Measurements from ENCODE around the gene JMJD6. TPM values are rescaled to one million over a fixed set of nuclear protein-coding genes. Genes with fewer than 3 reads are reported as not detected.
"Not testable (repeated sequence)": the region's sequence is repeated elsewhere in the genome, so short reads cannot be mapped to it uniquely, and the experiment has no call there.

The JMJD6 gene
- polyA plus RNA-seq, 1 donor = 32.7 TPM

GRCh38 chr17:76737082-76737675, 10.8 kb upstream of the JMJD6 start, which contains the start of gene SRSF2:
Gene SRSF2, minus strand, starts transcription at chr17:76737331. Its CDS starts 171 bp downstream, at chr17:76737160.
- Histone ChIP-seq H3K9me3 (ENCODE audit: control insufficient read depth, low read depth, low read length) (no peaks in the 10 kb centered on the region), H3K27ac (ENCODE audit: low read length) (peak within 1 kb of the TSS; percentile 98), H3K4me1 (ENCODE audit: control insufficient read depth, insufficient read depth, low read length) (peaks cover 17% of the 10 kb centered on the region), H3K27me3 (ENCODE audit: control insufficient read depth, insufficient read depth, low read length) (no peaks in the 10 kb centered on the region), H3K36me3 (ENCODE audit: control insufficient read depth, insufficient read depth, low read length) (peaks cover 39% of the 10 kb centered on the region), H3K4me3 (ENCODE audit: low read length) (peak within 1 kb of the TSS; percentile 98)
- DNase-seq = peak; percentile 98 to 99
- WGBS (ENCODE audit: insufficient coverage, low lambda C conversion rate) = no CpG with 5 or more reads among the region's 60 CpGs

- no CpG with 5 or more reads among the region's 117 CpGs for WGBS (ENCODE audit: insufficient coverage, low lambda C conversion rate)
- Histone ChIP-seq H3K9me3 (ENCODE audit: control insufficient read depth, low read depth, low read length) (no peaks in the 10 kb centered on the region), H3K36me3 (ENCODE audit: control insufficient read depth, insufficient read depth, low read length) (peaks cover 38% of the 10 kb centered on the region), H3K27me3 (ENCODE audit: control insufficient read depth, insufficient read depth, low read length) (no peaks in the 10 kb centered on the region), H3K4me1 (ENCODE audit: control insufficient read depth, insufficient read depth, low read length) (peaks cover 17% of the 10 kb centered on the region), H3K27ac (ENCODE audit: low read length) (peak overlapping the region; percentile 98), H3K4me3 (ENCODE audit: low read length) (peak overlapping the region; percentile 98)
- peak; percentile 81 to 85 for DNase-seq
These were observed 10.1 kb upstream of the JMJD6 start for GRCh38 chr17:76736349-76737081.

GRCh38 chr17:76735586-76736348, 9.4 kb upstream of the JMJD6 start:
- WGBS (ENCODE audit: insufficient coverage, low lambda C conversion rate) = 0% methylated on average over 2 of the region's 20 CpGs
- peak overlapping the region; percentile 98 for H3K4me3 ChIP-seq (ENCODE audit: low read length)
- H3K27me3 ChIP-seq (ENCODE audit: control insufficient read depth, insufficient read depth, low read length) = no peaks in the 10 kb centered on the region
- peak overlapping the region; percentile 98 for H3K27ac ChIP-seq (ENCODE audit: low read length)
- DNase-seq = no peak
- H3K9me3 ChIP-seq (ENCODE audit: control insufficient read depth, low read depth, low read length) = no peaks in the 10 kb centered on the region
- peaks cover 38% of the 10 kb centered on the region for H3K36me3 ChIP-seq (ENCODE audit: control insufficient read depth, insufficient read depth, low read length)
- H3K4me1 ChIP-seq (ENCODE audit: control insufficient read depth, insufficient read depth, low read length) = peaks cover 17% of the 10 kb centered on the region

GRCh38 chr17:76735006-76735405, 8.6 kb upstream of the JMJD6 start:
- Histone ChIP-seq H3K4me3 (ENCODE audit: low read length) (peak overlapping the region; percentile 98), H3K9me3 (ENCODE audit: control insufficient read depth, low read depth, low read length) (no peaks in the 10 kb centered on the region), H3K4me1 (ENCODE audit: control insufficient read depth, insufficient read depth, low read length) (peaks cover 17% of the 10 kb centered on the region), H3K27me3 (ENCODE audit: control insufficient read depth, insufficient read depth, low read length) (no peaks in the 10 kb centered on the region), H3K27ac (ENCODE audit: low read length) (peak overlapping the region; percentile 98), H3K36me3 (ENCODE audit: control insufficient read depth, insufficient read depth, low read length) (peaks cover 40% of the 10 kb centered on the region)
- WGBS (ENCODE audit: insufficient coverage, low lambda C conversion rate) = 7% methylated on average over 2 of the region's 5 CpGs
- peak in 1 of 2 donors; percentile 67 for DNase-seq

- Histone ChIP-seq H3K27me3 (ENCODE audit: control insufficient read depth, insufficient read depth, low read length) (no peaks in the 10 kb centered on the region), H3K4me1 (ENCODE audit: control insufficient read depth, insufficient read depth, low read length) (peaks cover 17% of the 10 kb centered on the region), H3K9me3 (ENCODE audit: control insufficient read depth, low read depth, low read length) (no peaks in the 10 kb centered on the region), H3K36me3 (ENCODE audit: control insufficient read depth, insufficient read depth, low read length) (peaks cover 40% of the 10 kb centered on the region), H3K27ac (ENCODE audit: low read length) (peak overlapping the region; percentile 98), H3K4me3 (ENCODE audit: low read length) (peak overlapping the region; percentile 98)
- no CpG with 5 or more reads among the region's 8 CpGs for WGBS (ENCODE audit: insufficient coverage, low lambda C conversion rate)
- peak in 1 of 2 donors; percentile 42 for DNase-seq
These were observed 7.9 kb upstream of the JMJD6 start for GRCh38 chr17:76734080-76734840.

- Histone ChIP-seq H3K27me3 (ENCODE audit: control insufficient read depth, insufficient read depth, low read length) (no peaks in the 10 kb centered on the region), H3K9me3 (ENCODE audit: control insufficient read depth, low read depth, low read length) (no peaks in the 10 kb centered on the region), H3K4me3 (ENCODE audit: low read length) (no peak overlapping the region), H3K27ac (ENCODE audit: low read length) (no peak overlapping the region), H3K36me3 (ENCODE audit: control insufficient read depth, insufficient read depth, low read length) (peaks cover 40% of the 10 kb centered on the region), H3K4me1 (ENCODE audit: control insufficient read depth, insufficient read depth, low read length) (peaks cover 17% of the 10 kb centered on the region)
- no CpG with 5 or more reads among the region's 1 CpG for WGBS (ENCODE audit: insufficient coverage, low lambda C conversion rate)
- no peak for DNase-seq
These were observed 7.2 kb upstream of the JMJD6 start for GRCh38 chr17:76733618-76733957.

GRCh38 chr17:76732734-76733617, 6.6 kb upstream of the JMJD6 start:
- H3K27ac ChIP-seq (ENCODE audit: low read length) = no peak overlapping the region
- peaks cover 40% of the 10 kb centered on the region for H3K36me3 ChIP-seq (ENCODE audit: control insufficient read depth, insufficient read depth, low read length)
- no peak for DNase-seq
- no peak overlapping the region for H3K4me3 ChIP-seq (ENCODE audit: low read length)
- no peaks in the 10 kb centered on the region for H3K27me3 ChIP-seq (ENCODE audit: control insufficient read depth, insufficient read depth, low read length)
- no peaks in the 10 kb centered on the region for H3K9me3 ChIP-seq (ENCODE audit: control insufficient read depth, low read depth, low read length)
- 83% methylated on average over 1 of the region's 3 CpGs for WGBS (ENCODE audit: insufficient coverage, low lambda C conversion rate)
- H3K4me1 ChIP-seq (ENCODE audit: control insufficient read depth, insufficient read depth, low read length) = peaks cover 19% of the 10 kb centered on the region

- not testable (repeated sequence) for H3K27ac ChIP-seq (ENCODE audit: low read length); H3K9me3 ChIP-seq (ENCODE audit: control insufficient read depth, low read depth, low read length); H3K4me3 ChIP-seq (ENCODE audit: low read length); DNase-seq; H3K27me3 ChIP-seq (ENCODE audit: control insufficient read depth, insufficient read depth, low read length)
- WGBS (ENCODE audit: insufficient coverage, low lambda C conversion rate) = 100% methylated on average over 1 of the region's 13 CpGs
- peaks cover 40% of the 10 kb centered on the region for H3K36me3 ChIP-seq (ENCODE audit: control insufficient read depth, insufficient read depth, low read length)
- H3K4me1 ChIP-seq (ENCODE audit: control insufficient read depth, insufficient read depth, low read length) = peaks cover 26% of the 10 kb centered on the region
These were observed 5.7 kb upstream of the JMJD6 start for GRCh38 chr17:76731800-76732733.

Measured in large intestine (tissue), 3 donors.